Anterior cingulate cortex (tissue), 58 donors: ENCODE data around the gene F11R.
"Not testable (repeated sequence)": the region's sequence is repeated elsewhere in the genome, so short reads cannot be mapped to it uniquely, and the experiment has no call there.

Experiments
- DNase-seq, 58 donors: peaks; one replicate each; lab custom pipeline; 2025; lab: John Stamatoyannopoulos, UW

Gene F11R

DNA sequence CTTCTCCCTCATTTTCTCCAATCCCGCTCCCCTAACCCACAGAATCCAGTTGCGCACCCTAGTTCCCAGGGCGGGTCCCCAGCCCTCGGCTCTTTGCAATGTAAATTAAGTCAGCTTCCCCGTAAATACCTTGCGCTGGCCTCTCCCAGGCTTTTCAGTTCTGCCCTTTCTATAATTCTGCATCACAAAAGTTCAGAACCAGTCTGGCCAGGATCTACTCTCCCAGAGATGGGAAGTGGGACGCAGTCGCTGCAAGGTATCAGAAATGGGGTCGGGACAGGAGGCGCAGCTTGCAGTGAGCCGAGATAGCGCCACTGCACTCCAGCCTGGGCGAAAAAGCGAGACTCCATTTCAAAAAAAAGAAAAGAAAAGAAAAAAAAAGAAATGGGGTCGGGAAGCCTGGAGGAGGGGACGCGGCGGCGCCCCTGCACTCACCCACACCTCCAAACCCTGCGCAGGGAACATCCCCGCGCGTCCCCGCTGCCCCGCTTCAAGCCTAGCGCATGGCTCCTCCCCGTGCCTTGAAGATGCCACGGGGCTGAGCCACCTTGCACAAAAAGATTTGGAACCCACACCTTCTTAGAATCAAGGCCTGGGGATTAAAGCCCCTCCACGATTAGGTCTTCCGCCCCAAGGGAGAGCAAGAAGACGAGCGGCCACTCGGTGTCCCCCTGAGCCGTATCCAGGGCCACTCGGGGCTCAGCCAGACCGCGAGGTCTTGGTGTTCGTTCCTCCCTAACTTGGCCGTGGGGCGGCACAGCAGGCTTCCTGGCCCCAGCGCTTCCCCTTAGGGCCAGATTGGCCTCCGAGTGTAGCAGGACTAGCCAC is 39.2 kb downstream of the F11R start:
- peak in 6 of 58 donors; percentile 2 to 15 (median 4) for DNase-seq

DNA sequence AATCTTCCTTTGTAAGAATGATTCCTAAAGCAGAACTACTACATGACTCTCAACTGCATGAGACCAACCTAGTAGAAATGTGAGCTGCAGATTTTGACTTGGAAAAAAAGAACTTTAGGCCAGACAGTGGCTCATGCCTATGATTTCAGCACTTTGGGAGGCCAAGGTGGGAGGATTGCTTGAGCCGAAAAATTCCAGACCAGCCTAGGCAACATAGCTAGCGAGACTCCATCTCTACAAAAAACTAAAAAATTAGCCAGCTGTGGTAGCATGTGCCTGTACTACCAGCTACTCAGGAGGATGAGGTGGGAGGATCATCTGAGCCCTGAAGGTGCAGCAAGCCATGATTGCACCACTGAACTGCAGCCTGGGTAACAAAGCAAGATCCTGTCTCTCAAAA is 41.7 kb downstream of the F11R start:
- DNase-seq, result no peak

DNA sequence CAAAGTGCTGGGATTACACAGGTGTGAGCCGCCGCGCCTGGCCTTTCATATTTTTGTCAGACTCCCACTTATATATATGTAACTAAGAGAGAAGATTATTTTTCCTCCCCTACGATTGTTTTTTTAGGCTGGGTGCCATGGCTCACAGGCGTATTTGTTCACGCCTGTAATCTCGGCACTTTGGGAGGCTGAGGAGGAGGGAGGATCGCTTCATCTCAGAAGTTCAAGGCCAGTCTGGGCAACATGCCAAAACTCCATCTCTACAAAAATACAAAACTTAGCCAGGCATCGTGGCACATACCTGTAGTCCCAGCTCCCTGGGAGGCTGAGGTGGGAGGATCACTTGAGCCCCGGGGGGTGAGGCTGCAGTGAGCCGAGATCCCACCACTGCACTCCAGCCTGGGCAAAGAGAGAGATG is 42.4 kb downstream of the F11R start:
- DNase-seq, result no peak

DNA sequence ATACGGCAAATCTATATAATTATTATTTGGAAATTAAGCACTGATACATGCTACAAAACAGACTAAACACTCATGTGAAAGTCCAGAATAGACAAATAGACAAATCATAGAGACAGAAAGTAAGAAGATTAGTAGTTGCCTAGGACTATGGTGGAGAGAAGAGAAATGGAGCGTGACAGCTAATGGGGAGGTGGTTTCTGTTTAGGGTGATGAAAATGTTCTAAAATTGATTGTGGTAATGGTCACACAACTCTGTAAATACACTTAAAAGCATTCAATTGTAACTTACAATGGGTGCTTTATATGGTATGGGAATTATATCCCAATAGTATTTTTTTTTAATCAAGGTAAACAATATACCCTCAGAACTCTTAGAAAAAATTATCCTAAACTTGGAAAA is 45.9 kb downstream of the F11R start:
- DNase-seq, result no peak

DNA sequence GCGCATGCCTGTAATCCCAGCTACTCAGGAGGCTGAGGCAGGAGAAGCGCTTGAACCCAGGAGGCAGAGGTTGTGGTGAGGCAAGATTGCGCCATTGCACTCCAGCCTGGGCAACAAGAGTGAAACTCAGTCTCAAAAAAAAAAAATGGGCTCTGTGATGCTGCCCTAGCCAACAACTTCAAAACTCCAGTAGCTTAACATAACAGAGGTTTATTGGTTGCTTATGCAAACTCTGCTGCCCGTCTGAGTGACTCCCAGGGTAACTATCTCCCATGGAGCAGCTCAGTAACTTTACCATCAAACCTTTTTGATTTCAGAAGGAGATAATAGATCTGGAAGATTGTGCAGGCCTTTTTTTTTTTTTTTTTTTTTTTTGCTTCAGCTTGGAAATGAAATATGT is 47.5 kb downstream of the F11R start:
- no peak for DNase-seq

DNA sequence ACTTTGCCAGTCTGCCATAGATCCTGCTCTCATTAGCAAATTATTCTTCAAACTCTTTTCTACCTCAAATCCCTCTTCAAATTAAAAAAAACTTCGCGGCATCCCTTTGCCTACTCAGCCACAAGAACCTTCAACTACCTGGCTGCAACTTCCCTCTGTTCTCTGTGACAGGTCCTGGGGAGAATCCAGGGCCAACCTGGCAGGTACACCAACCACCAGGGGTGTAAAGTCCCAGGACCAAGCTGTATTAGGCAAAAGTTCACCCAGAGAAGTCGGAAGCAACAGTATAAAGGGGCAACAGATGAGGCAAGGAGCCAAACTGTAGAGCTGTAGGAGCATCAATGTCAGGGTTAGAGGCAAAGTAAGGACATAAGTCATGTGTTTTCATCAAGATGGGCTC is 48.0 kb downstream of the F11R start:
- no peak for DNase-seq

DNA sequence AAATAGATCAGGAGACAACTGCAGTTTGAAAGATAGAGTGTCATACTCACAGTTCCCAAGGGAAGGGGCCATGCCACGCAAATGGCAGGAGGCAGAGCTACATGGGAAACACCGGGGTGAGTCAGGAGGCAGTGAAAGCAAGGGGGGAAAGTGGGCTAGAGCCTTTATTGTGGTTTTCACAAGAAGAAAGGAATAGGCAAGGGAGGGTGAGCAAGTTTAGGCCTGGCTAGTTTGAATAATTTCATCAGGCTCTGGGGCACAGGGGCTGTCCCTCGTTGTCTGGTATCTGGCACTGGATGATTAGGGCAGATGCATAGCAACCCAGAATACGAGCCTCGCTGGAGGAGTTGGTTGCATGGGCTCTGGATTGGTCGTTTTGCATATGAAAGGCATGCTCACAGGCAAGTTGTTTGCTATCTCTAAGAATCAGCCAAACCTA is 49.3 kb downstream of the F11R start:
- DNase-seq, result no peak

DNA sequence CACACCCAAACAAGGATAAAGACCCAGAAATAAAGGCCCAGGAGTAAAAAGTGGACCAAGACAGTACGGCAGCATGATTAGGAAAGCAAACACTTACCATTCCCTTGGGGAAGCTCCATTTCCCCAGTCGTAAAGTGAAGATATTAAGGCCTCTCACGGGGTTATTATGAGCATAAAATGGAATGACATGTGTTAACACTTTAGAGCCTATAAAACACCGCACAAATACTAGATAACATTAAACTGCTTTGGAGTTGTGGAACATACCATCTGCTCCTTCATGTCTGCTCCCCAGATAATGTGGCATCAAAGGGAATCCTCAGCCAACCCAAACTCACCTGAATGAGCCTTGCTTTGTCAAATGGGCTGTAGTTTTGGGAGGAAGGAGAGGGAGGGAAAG is 57.4 kb downstream of the F11R start:
- DNase-seq, result no peak

DNA sequence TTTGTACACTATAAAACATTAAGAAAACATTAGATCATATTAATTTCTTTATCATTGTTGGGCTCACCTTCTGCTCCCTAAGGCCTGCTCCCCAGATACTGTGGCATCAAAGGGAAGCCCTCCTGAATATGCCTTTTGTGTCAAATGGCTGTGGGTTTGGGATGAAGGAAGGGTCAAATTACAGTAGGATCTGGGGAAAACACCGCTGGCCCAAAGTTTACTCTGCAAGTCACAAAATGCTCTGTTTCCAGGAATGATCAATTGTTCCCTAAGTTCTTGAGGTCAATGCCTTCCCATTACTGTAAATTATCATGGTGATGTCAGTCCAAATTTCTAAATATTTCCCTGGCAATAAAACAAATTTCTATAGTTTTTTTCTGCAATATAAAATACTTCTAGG is 59.5 kb downstream of the F11R start:
- no peak for DNase-seq

DNA sequence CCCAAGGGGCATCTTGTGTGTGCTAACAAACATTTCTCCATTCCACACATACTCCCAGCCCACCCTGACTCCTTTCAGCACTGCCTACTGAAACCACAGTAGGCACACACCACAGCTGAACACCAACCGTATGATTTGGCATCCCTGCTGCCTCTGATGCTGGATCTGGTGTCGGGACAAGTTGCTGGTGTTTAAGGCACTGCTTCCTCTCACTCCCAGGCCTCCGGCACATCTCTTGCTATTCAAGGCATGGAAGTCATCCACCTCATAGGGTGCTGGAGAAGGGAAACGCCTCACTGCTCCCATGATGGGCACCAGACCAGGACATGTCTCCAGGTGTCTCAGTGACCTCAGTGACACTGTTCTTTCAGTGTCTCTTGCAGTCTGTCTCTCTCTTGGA is 64.0 kb downstream of the F11R start:
- no peak for DNase-seq

DNA sequence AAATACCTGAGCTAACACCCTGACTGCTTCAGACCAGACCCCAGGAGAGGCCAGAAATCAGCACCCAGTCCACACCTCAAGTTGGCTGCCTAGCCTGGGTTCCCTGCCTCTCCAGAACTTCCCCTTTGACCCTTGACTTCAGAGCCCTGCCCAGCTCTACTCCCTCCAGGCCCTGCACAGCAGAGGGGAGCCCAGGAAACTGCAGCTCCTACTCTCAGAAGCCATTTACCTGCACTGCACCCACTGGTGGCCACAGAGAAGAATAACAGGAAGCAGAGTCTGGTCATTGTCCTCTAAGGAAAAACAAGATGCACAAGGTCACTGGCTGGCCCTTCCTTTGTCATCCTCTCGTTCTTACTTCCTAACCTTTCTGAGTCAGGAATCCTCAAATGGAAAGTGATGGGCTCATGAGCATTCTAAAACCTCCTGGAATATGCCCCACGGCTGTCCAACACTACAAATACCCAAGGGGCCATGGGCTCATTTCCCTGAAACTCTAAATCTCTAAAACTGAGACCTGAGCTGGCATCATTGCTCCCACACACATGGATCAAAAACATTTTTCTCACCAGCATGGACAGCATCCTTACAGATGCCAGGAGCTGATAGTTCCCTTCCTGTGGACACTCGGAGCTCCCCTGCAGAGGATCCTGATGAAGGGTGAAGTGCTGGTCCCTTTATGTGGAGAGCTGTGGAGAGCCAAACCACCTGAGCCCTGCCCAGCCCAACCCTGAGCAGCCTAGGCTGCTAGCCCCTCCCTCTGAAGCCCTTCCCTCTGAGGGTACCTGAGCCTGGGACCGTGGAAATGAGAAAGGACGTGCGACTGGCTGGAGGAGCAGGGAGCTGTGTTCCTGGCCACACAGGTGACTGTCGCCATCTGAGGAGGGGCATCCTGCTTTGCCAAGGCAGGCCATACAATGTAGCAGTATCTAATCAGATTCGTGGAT is 66.5 kb downstream of the F11R start, which contains the start of gene ITLN2:
Gene ITLN2 (minus strand): TSS at position 652 of the 947 bp plus-strand sequence. CDS start 68 bp downstream, at position 584.
- no peak for DNase-seq

DNA sequence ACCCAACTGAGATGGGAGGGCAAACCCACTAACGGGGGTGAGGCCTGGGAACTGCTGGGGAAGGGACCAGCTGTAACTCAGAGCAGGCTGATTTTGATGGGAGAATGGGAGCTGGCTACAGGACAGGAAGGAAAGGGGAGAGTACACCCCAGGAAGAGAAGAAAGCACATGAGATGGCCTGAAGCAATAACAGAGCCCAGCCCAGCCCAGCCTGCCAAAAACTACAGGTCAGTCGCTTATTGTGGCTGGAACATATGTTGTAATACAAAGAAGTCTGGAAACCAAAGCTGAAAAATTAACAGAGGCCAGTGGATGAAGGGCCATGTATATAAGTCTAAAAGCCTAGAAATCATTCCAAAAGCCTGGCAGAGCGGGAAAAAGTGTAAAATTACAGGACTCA is 67.9 kb downstream of the F11R start:
- DNase-seq, result no peak

DNA sequence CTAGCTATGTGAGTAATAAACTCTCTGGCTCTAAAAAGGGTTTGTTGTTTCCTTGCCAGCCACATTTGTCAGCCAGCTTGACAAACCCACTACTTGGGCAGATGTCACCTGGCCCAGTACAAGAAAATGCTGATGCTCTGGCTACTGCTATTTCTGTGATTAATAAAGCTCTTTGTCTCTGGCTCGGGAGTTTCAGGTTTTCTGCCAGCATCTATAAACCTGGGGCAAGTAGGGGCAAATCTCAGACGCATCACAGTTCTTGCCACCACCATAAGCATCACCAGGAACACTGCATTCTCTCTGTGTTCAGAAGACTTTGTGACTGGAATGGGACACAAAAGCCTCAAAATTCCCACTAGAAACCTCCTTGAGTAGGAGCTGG is 68.8 kb downstream of the F11R start:
- no peak for DNase-seq

DNA sequence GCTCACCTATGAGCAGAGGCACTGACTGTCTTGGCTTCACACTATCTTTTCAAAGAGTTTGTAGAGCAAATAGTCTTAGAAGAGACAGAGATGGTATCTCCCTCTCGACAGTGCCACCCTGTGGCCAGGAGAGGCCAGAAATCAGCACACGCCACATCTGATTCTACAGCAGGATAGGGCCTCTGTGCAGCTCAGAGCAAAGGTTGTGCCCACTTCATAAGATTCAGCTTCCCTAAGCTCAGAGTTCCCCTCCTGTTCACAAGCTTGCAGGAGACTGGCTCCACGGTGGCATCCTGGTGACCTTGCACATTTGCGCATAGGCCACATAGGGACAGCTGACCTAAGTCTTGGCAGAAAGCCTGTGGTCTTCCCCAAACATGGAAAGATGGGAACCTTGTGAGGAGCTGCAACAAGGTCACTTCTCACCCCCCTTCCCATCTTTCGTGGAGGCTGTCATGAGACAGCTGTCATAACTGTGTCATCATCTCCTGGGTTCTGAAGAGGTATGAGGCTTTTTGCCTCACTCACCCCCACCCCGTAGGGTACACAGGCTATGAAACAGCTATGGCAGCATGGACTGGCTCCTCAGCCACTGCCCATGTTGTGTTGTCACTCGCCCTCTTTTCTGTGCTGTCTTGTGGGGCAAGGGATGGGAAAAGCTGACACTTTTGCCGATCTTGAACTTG is 69.4 kb downstream of the F11R start:
- DNase-seq, result peak in 36 of 58 donors; percentile 2 to 56 (median 18)

DNA sequence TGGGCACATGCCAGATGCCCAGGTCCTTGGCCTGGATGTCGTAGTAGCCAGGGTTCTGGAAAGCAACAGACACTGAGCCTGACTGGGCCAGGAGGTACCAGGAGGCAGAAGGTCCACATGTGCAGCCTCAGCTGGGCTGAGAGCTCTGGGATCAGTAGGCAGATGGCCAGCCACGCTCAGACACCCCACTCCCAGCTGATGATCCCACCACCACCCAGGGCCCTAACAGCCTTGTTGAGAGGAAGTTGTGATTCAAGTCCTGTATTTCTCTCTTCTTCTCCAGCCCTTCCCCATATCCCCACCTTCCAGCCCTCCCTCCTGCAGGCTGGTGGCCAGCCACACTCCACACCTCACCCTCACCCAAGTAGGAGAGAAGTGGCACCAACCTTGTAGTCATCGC is 70.3 kb downstream of the F11R start:
- no peak for DNase-seq

DNA sequence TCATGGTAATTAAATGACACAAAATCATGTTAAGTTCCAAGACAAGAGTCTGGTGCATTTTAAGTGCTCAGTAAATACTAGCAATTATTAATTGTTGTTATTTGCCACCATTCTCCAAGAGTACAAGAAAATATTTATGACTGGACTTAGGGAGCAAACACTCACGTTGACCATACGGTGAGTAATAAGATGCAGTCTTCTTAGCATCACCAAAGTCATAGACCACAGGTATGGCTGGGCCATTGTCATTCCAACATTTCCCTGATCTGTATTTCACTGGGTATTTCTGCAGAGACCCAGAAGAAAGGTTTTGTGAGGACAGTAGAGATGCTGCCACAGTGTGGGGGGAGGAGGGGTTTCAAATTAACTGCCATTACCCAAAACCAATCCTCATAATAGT is 71.1 kb downstream of the F11R start:
- DNase-seq, result no peak

DNA sequence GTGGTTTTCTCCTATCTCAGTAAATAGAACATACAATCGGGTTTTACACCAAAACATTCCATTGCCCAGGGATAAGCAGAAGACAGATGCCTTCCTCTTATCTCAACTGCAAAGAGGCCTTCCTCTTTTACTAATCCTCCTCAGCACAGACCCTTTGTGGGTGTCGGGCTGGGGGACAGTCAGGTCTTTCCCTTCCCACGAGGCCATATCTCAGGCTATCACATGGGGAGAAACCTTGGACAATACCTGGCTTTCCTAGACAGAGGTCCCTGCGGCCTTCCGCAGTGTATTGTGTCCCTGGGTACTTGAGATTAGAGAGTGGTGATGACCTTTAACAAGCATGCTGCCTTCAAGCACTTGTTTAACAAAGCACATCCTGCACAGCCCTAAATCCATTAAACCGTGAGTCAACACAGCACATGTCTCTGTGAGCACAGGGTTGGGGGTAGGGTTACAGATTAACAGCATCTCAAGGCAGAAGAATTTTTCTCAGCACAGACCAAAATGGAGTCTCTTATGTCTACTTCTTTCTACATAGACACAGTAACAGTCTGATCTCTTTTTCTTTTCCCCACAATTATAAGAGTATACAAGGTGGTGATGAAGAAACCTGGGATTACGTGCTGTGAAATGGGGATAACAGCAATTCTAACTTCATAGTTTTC is 71.6 kb downstream of the F11R start:
- DNase-seq, result not testable (repeated sequence)

DNA sequence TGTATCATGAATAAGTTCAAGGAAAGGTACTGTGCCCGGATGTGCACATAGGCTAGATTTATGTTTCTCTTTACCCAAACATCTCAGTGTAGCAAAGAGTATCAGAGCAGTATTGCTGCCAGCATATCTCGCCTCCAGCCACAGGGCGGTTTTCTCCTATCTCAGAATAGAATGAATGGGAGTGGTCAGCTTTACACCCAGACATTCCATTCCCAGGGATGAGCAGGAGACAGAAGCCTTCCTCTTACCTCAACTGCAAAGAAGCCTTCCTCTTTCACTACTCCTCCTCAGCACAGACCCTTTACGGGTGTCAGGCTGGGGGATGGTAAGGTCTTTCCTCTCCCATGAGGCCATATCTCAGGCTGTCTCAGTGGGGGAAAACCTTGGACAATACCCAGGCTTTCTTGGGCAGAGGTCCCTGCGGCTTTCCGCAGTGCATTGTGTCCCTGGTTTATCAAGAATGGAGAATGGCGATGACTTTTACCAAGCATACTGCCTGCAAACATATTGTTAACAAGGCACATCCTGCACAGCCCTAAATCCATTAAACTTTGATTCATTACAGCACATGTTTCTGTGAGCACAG is 73.7 kb downstream of the F11R start:
- not testable (repeated sequence) for DNase-seq

DNA sequence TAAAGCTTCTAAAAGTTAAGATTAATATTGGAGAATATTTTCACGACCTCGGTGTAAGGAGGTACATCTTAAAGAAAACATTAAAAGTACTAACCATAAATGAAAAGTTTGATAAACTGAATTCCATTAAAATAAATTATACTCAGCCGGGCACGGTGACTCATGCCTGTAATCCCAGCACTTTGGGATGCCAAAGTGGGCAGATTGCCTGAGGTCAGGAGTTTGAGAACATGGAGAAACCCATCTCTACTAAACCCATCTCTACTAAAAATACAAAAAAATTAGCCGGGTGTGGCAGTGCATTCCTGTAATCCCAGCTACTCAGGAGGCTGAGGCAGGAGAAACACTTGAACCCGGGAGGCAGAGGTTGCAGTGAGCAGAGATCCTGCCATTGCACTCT is 75.1 kb downstream of the F11R start:
- DNase-seq, result not testable (repeated sequence)
